Natural killer cell treated with Interleukin-12 subunit alpha and Interleukin-12 subunit beta and Interleukin-15 and Interleukin-18, amount 100 ng/mL, for 72 hours (primary cell): ENCODE results near the gene GMPPA. TPM values are rescaled to one million over a fixed set of nuclear protein-coding genes. Genes with fewer than 3 reads are reported as not detected.

Experiments used
- ATAC-seq, 2 donors: fragments of 150-1000 bp; cut with Tn5 transposase in 1 of 2; sonication (Bioruptor Pico), chemical (Tn5 transposase) in 1 of 2; 2 replicates each; pipeline ENCODE4 v1.10.0; 2021
- DNase-seq: peaks from one replicate; pipeline ENCODE4 v3.0.0; 2022; ENCODE audit warnings: low spot score
- H3K27ac Mint-ChIP-seq, 2 donors: 1 replicate in 1 of 2; 2 replicates in 1 of 2; pipeline ENCODE4 v1.8.0; 2022; ENCODE audit warnings: mixed read lengths in 2 of 2, mild to moderate bottlenecking in 1 of 2, moderate library complexity in 1 of 2
- H3K27me3 Mint-ChIP-seq, 2 donors: 1 replicate in 1 of 2; 2 replicates in 1 of 2; pipeline ENCODE4 v1.8.0; 2022; ENCODE audit warnings: mixed read lengths in 2 of 2
- H3K36me3 Mint-ChIP-seq: one replicate; pipeline ENCODE4 v1.8.0; 2022; ENCODE audit warnings: mixed read lengths
- H3K4me1 Mint-ChIP-seq, 2 donors: 1 replicate in 1 of 2; 2 replicates in 1 of 2; pipeline ENCODE4 v1.8.0; 2022; ENCODE audit warnings: low read depth in 2 of 2, mixed read lengths in 2 of 2, mild to moderate bottlenecking in 1 of 2
- H3K4me3 Mint-ChIP-seq: one replicate; pipeline ENCODE4 v1.8.0; 2022; ENCODE audit warnings: mixed read lengths
- H3K9me3 Mint-ChIP-seq: 2 replicates; pipeline ENCODE4 v1.8.0; 2022; ENCODE audit warnings: mixed read lengths
- total RNA-seq, 2 donors: library from RNA; stranded (reverse); gene quantifications; one replicate each; pipeline ENCODE4 v1.2.3, GENCODE V29; 2022

The GMPPA gene
- total RNA-seq, 2 donors from 2014 or later = 55.5 to 67.1 TPM

- Mint-ChIP-seq H3K27ac (no peak overlapping the region), H3K4me3 (no peak overlapping the region), H3K36me3 (no peaks in the 10 kb centered on the region), H3K9me3 (no peaks in the 10 kb centered on the region), H3K4me1 (peaks cover 0 to 4% of the 10 kb centered on the region in 2 donors), H3K27me3 (peaks cover 22 to 31% of the 10 kb centered on the region in 2 donors)
- DNase-seq (no peak), ATAC-seq (no peak)
These were observed 35.4 kb downstream of the GMPPA start for GRCh38 chr2:219533930-219534661.

GRCh38 chr2:219536425-219536824, 37.7 kb downstream of the GMPPA start:
- H3K4me1 Mint-ChIP-seq = peaks cover 4 to 6% of the 10 kb centered on the region in 2 donors
- no peak overlapping the region for H3K27ac Mint-ChIP-seq
- peaks cover 10 to 11% of the 10 kb centered on the region in 2 donors for H3K27me3 Mint-ChIP-seq
- ATAC-seq = no peak
- no peak overlapping the region for H3K4me3 Mint-ChIP-seq
- DNase-seq = no peak
- no peaks in the 10 kb centered on the region for H3K36me3 Mint-ChIP-seq
- H3K9me3 Mint-ChIP-seq = no peaks in the 10 kb centered on the region

GRCh38 chr2:219536967-219537366, 38.3 kb downstream of the GMPPA start:
- ATAC-seq = no peak
- no peaks in the 10 kb centered on the region for H3K9me3 Mint-ChIP-seq
- peaks cover 7% of the 10 kb centered on the region in 2 donors for H3K4me1 Mint-ChIP-seq
- no peak overlapping the region for H3K27ac Mint-ChIP-seq
- H3K36me3 Mint-ChIP-seq = no peaks in the 10 kb centered on the region
- no peak overlapping the region for H3K4me3 Mint-ChIP-seq
- DNase-seq = no peak
- peaks cover 7 to 11% of the 10 kb centered on the region in 2 donors for H3K27me3 Mint-ChIP-seq

GRCh38 chr2:219537657-219538488, 39.2 kb downstream of the GMPPA start:
- H3K4me1 Mint-ChIP-seq = peaks cover 14% of the 10 kb centered on the region in 2 donors
- DNase-seq = no peak
- no peak for ATAC-seq
- H3K27ac Mint-ChIP-seq = no peak overlapping the region
- H3K36me3 Mint-ChIP-seq = no peaks in the 10 kb centered on the region
- H3K27me3 Mint-ChIP-seq = peaks cover 7% of the 10 kb centered on the region in 2 donors
- no peak overlapping the region for H3K4me3 Mint-ChIP-seq
- no peaks in the 10 kb centered on the region for H3K9me3 Mint-ChIP-seq

- H3K4me3 Mint-ChIP-seq = no peak overlapping the region
- ATAC-seq (no peak), DNase-seq (no peak)
- no peaks in the 10 kb centered on the region for H3K36me3 Mint-ChIP-seq
- peaks cover 4 to 7% of the 10 kb centered on the region in 2 donors for H3K27me3 Mint-ChIP-seq
- H3K27ac Mint-ChIP-seq = no peak overlapping the region
- peaks cover 14 to 15% of the 10 kb centered on the region in 2 donors for H3K4me1 Mint-ChIP-seq
- H3K9me3 Mint-ChIP-seq = no peaks in the 10 kb centered on the region
These were observed 39.8 kb downstream of the GMPPA start for GRCh38 chr2:219538504-219538951.

- ATAC-seq (no peak), DNase-seq (no peak)
- Mint-ChIP-seq H3K36me3 (no peaks in the 10 kb centered on the region), H3K4me3 (no peak overlapping the region), H3K27me3 (peaks cover 3 to 7% of the 10 kb centered on the region in 2 donors), H3K4me1 (peaks cover 15% of the 10 kb centered on the region in 2 donors), H3K27ac (no peak overlapping the region), H3K9me3 (no peaks in the 10 kb centered on the region)
These were observed 40.5 kb downstream of the GMPPA start for GRCh38 chr2:219538956-219539788.

- Mint-ChIP-seq H3K4me1 (peaks cover 24% of the 10 kb centered on the region in 2 donors), H3K9me3 (no peaks in the 10 kb centered on the region), H3K27ac (no peak overlapping the region), H3K4me3 (no peak overlapping the region), H3K36me3 (no peaks in the 10 kb centered on the region), H3K27me3 (peaks cover 3 to 7% of the 10 kb centered on the region in 2 donors)
- ATAC-seq (no peak), DNase-seq (no peak)
These were observed 41.4 kb downstream of the GMPPA start for GRCh38 chr2:219539926-219540678.

- H3K4me1 Mint-ChIP-seq = peaks cover 24 to 26% of the 10 kb centered on the region in 2 donors
- H3K27ac Mint-ChIP-seq = no peak overlapping the region
- peaks cover under 1 to 2% of the 10 kb centered on the region in 2 donors for H3K27me3 Mint-ChIP-seq
- peak overlapping the region; percentile 97 for H3K4me3 Mint-ChIP-seq
- DNase-seq = no peak
- no peak for ATAC-seq
- H3K9me3 Mint-ChIP-seq = no peaks in the 10 kb centered on the region
- H3K36me3 Mint-ChIP-seq = no peaks in the 10 kb centered on the region
These were observed 42.3 kb downstream of the GMPPA start for GRCh38 chr2:219540784-219541504.

GRCh38 chr2:219541611-219542180, 43.0 kb downstream of the GMPPA start:
- Mint-ChIP-seq H3K36me3 (no peaks in the 10 kb centered on the region), H3K4me1 (peaks cover 27 to 31% of the 10 kb centered on the region in 2 donors), H3K4me3 (peak overlapping the region; percentile 97), H3K9me3 (no peaks in the 10 kb centered on the region), H3K27me3 (peaks cover 6 to 8% of the 10 kb centered on the region in 2 donors), H3K27ac (no peak overlapping the region)
- DNase-seq = peak; percentile 84
- peak; percentile 15 to 21 for ATAC-seq

GRCh38 chr2:219542931-219543595, 44.4 kb downstream of the GMPPA start:
- H3K9me3 Mint-ChIP-seq = no peaks in the 10 kb centered on the region
- peaks cover 27 to 31% of the 10 kb centered on the region in 2 donors for H3K4me1 Mint-ChIP-seq
- peak; percentile 47 to 58 for ATAC-seq
- peak overlapping the region; percentile 69 to 82 for H3K27ac Mint-ChIP-seq
- peak; percentile 67 for DNase-seq
- H3K36me3 Mint-ChIP-seq = no peaks in the 10 kb centered on the region
- peaks cover 9% of the 10 kb centered on the region in 2 donors for H3K27me3 Mint-ChIP-seq
- peak overlapping the region; percentile 97 for H3K4me3 Mint-ChIP-seq

GRCh38 chr2:219543596-219544358, 45.1 kb downstream of the GMPPA start, which contains the start of the genes CHPF and TMEM198:
Gene CHPF (minus strand): TSS chr2:219543809. CDS start chr2:219543538, 271 bp downstream.
Gene TMEM198 (plus strand): TSS chr2:219544028. CDS start chr2:219544728, 700 bp downstream.
- Mint-ChIP-seq H3K36me3 (no peaks in the 10 kb centered on the region), H3K4me1 (peaks cover 27 to 31% of the 10 kb centered on the region in 2 donors), H3K9me3 (no peaks in the 10 kb centered on the region), H3K4me3 (peak within 1 kb of the TSS; percentile 97), H3K27ac (peak within 1 kb of the TSS; percentile 69 to 82), H3K27me3 (peaks cover 15% of the 10 kb centered on the region in 2 donors)
- DNase-seq (peak; percentile 99), ATAC-seq (peak; percentile 91 to 94)
